T-cell (primary cell): ENCODE data around the gene CNTNAP4. TPM values are rescaled to one million over a fixed set of nuclear protein-coding genes. Genes with fewer than 3 reads are reported as not detected.

ENCODE experiments used
- ATAC-seq, 4 experiments: fragments of 200-7000 bp in 3 of 4; fragments of 150-1000 bp in 1 of 4; cut with Tn5 transposase; replicated peaks in 1 of 4; 1 replicate in 3 of 4; 2 replicates in 1 of 4; pipeline ENCODE4 v1.10.0; 2021; ENCODE audit warnings: moderate library complexity in 3 of 4, mild to moderate bottlenecking in 2 of 4, moderate number of reproducible peaks in 1 of 4
- CTCF ChIA-PET, 2 donors: fragments of 300-600 bp; sonication (Branson Sonifier 250); formaldehyde crosslinking; loops; one replicate each; lab custom pipeline; 2022; ENCODE audit warnings: antibody characterized with exemption in 2 of 2; lab: Charles Lee
- POLR2A ChIA-PET, 2 donors: fragments of 300-600 bp; sonication (Branson Sonifier 250); formaldehyde crosslinking; loops; one replicate each; lab custom pipeline; 2022; ENCODE audit warnings: antibody characterized with exemption in 2 of 2; lab: Charles Lee
- DNase-seq, 35 experiments: peaks; one replicate each; pipeline versions ENCODE4 v3.0.0 to v3.0.0-alpha.2; 2013 to 2023
- H3K27ac ChIP-seq: one replicate; pipeline ENCODE4 v1.5.1; 2013; ENCODE audit warnings: low read length
- H3K27me3 ChIP-seq, 2 experiments: replicated peaks in 1 of 2; 1 replicate in 1 of 2; 2 replicates in 1 of 2; pipeline versions ENCODE4 v1.6.1 to v1.7.0; 2013; ENCODE audit warnings: low read length in 1 of 2, mixed read lengths in 1 of 2; ENCODE audit not compliant: control insufficient read depth in 2 of 2, insufficient read depth in 2 of 2; ENCODE audit errors: extremely low read depth in 1 of 2
- H3K36me3 ChIP-seq, 2 donors: 1 replicate in 1 of 2; 2 replicates in 1 of 2; pipeline versions ENCODE4 v1.6.1 to v1.7.0; 2013; ENCODE audit warnings: low read length in 1 of 2; ENCODE audit not compliant: control insufficient read depth in 2 of 2, insufficient read depth in 1 of 2; ENCODE audit errors: extremely low read depth in 1 of 2
- H3K4me1 ChIP-seq, 2 experiments: 1 replicate in 1 of 2; 2 replicates in 1 of 2; pipeline versions ENCODE4 v1.6.1 to v1.7.0; 2013; ENCODE audit warnings: low read length in 2 of 2, mixed read lengths in 1 of 2; ENCODE audit not compliant: insufficient read depth in 2 of 2, control insufficient read depth in 1 of 2; ENCODE audit errors: extremely low read depth in 1 of 2
- H3K4me3 ChIP-seq, 2 donors: 1 replicate in 1 of 2; 2 replicates in 1 of 2; pipeline versions ENCODE4 v1.5.1 to v1.7.0; 2013; ENCODE audit warnings: mild to moderate bottlenecking in 2 of 2, low read length in 1 of 2, moderate library complexity in 1 of 2; ENCODE audit not compliant: control insufficient read depth in 1 of 2; ENCODE audit errors: extremely low read depth in 1 of 2
- H3K9me3 ChIP-seq: 2 replicates; pipeline ENCODE4 v1.7.0; 2013
- H3K27ac Mint-ChIP-seq, 2 donors: one replicate each; pipeline ENCODE4 v1.8.0; 2020 to 2021; ENCODE audit warnings: mild to moderate bottlenecking in 2 of 2, mixed read lengths in 2 of 2
- H3K27me3 Mint-ChIP-seq, 2 donors: one replicate each; pipeline ENCODE4 v1.8.0; 2021 to 2022; ENCODE audit warnings: mixed read lengths in 2 of 2
- H3K36me3 Mint-ChIP-seq: one replicate; pipeline ENCODE4 v1.8.0; 2021; ENCODE audit warnings: mixed read lengths
- H3K4me1 Mint-ChIP-seq, 3 donors: one replicate each; pipeline ENCODE4 v1.8.0; 2020 to 2022; ENCODE audit warnings: mixed read lengths in 3 of 3, mild to moderate bottlenecking in 1 of 3
- H3K4me3 Mint-ChIP-seq, 3 donors: one replicate each; pipeline ENCODE4 v1.8.0; 2020 to 2022; ENCODE audit warnings: mild to moderate bottlenecking in 3 of 3, mixed read lengths in 3 of 3, moderate library complexity in 3 of 3
- H3K9me3 Mint-ChIP-seq, 3 donors: one replicate each; pipeline ENCODE4 v1.8.0; 2020 to 2022; ENCODE audit warnings: mixed read lengths in 3 of 3
- WGBS: methylation state at CpG from one replicate; pipeline ENCODE4 v1.1.5; 2013; ENCODE audit warnings: missing lambda C conversion rate; ENCODE audit not compliant: insufficient coverage; 5-methylcytosine and 5-hydroxymethylcytosine counted together
- total RNA-seq, 35 experiments: library from RNA in 6 of 35; stranded (reverse) in 6 of 35; fragments of 120-200 nt in 1 of 35; gene quantifications; one replicate each; pipeline versions ENCODE4 v1.2.1 to v1.2.4 and lab custom pipeline; 2013 to 2026

The CNTNAP4 gene
- total RNA-seq, 5 donors from 2014 or later (not counting 1 experiment from before 2014, with no cell fraction given) = not detected

- no peaks in the 10 kb centered on the region for H3K36me3 ChIP-seq
- ATAC-seq (no peak), DNase-seq (no peak)
- no peaks in the 10 kb centered on the region for H3K27me3 Mint-ChIP-seq
- no peaks in the 10 kb centered on the region for H3K36me3 Mint-ChIP-seq
- no peaks in the 10 kb centered on the region for H3K4me1 Mint-ChIP-seq
- WGBS = no CpG with 5 or more reads among the region's 3 CpGs
- no peak overlapping the region for H3K27ac ChIP-seq
- H3K27ac Mint-ChIP-seq = no peak overlapping the region
- no peak overlapping the region for H3K4me3 Mint-ChIP-seq
- H3K4me1 ChIP-seq = no peaks in the 10 kb centered on the region
- POLR2A ChIA-PET = no interaction called here
- H3K9me3 Mint-ChIP-seq = peaks cover 0 to 5% (median 5%) of the 10 kb centered on the region in 3 donors
- CTCF ChIA-PET = no interaction called here
- H3K27me3 ChIP-seq = no peaks in the 10 kb centered on the region
- no peaks in the 10 kb centered on the region for H3K9me3 ChIP-seq
- H3K4me3 ChIP-seq = no peak overlapping the region
These were observed 167.6 kb downstream of the CNTNAP4 start for GRCh38 chr16:76444832-76445231.

GRCh38 chr16:76445815-76446214 lies 168.6 kb downstream of the CNTNAP4 start:
- no peaks in the 10 kb centered on the region for H3K36me3 Mint-ChIP-seq
- Histone ChIP-seq H3K27ac (no peak overlapping the region), H3K27me3 (no peaks in the 10 kb centered on the region), H3K9me3 (no peaks in the 10 kb centered on the region), H3K4me1 (no peaks in the 10 kb centered on the region), H3K4me3 (no peak overlapping the region), H3K36me3 (no peaks in the 10 kb centered on the region)
- H3K9me3 Mint-ChIP-seq = peaks cover 0 to 5% (median 2%) of the 10 kb centered on the region in 3 donors
- CTCF ChIA-PET = no interaction called here
- DNase-seq (no peak), ATAC-seq (no peak)
- H3K27me3 Mint-ChIP-seq = no peaks in the 10 kb centered on the region
- H3K4me1 Mint-ChIP-seq = no peaks in the 10 kb centered on the region
- no CpG with 5 or more reads among the region's 3 CpGs for WGBS
- no peak overlapping the region for H3K27ac Mint-ChIP-seq
- H3K4me3 Mint-ChIP-seq = no peak overlapping the region
- POLR2A ChIA-PET = no interaction called here

DNA sequence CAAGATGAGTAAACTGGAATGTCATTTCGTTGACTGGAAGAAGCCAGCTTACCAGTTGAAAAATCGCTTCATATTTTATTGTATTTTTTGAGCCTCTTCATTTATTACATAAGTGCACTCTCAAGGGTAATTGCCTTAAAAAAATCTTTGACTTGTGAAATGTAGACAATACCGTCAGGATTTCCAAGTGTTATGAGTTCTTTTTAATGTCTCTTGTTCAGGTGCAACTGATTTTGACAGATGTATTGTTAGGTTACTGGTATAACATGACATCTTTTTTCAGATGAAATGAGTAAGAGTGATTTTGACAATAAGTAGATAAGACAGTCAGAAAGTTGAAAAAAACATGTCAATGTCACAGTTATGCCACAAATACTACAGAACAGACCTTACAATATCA lies 169.1 kb downstream of the CNTNAP4 start:
- Histone ChIP-seq H3K36me3 (no peaks in the 10 kb centered on the region), H3K4me1 (no peaks in the 10 kb centered on the region), H3K9me3 (no peaks in the 10 kb centered on the region), H3K27me3 (no peaks in the 10 kb centered on the region), H3K4me3 (no peak overlapping the region), H3K27ac (no peak overlapping the region)
- 67% methylated on average over 1 of the region's 3 CpGs for WGBS
- Mint-ChIP-seq H3K4me1 (no peaks in the 10 kb centered on the region), H3K27me3 (no peaks in the 10 kb centered on the region), H3K9me3 (peaks cover 0 to 5% (median 2%) of the 10 kb centered on the region in 3 donors), H3K4me3 (no peak overlapping the region), H3K27ac (no peak overlapping the region), H3K36me3 (no peaks in the 10 kb centered on the region)
- ChIA-PET CTCF (no interaction called here), POLR2A (no interaction called here)
- ATAC-seq = no peak
- no peak for DNase-seq

DNA sequence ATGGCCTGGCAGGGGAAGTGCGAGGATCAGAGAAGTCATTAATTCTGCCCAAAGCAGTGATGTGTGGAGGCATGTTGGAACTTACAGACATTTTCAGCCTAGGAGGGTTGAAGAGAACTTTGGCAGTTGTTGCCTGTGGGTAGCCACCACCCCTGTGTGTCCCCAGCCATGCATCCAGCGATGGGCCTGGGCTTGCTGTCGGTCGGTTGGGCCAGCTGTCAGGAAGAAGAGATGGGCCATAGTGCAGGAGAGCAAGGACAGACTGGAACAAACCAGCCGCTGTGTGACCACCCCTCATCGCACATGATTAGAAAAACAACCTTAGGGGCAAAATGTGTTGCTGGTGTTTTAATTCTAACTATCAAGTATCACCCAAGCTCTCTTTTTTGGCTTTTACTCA lies 173.7 kb downstream of the CNTNAP4 start:
- Mint-ChIP-seq H3K4me3 (no peak overlapping the region), H3K4me1 (no peaks in the 10 kb centered on the region), H3K27ac (no peak overlapping the region), H3K27me3 (no peaks in the 10 kb centered on the region), H3K36me3 (no peaks in the 10 kb centered on the region), H3K9me3 (peaks cover 2 to 8% (median 5%) of the 10 kb centered on the region in 3 donors)
- ChIA-PET CTCF (no interaction called here), POLR2A (no interaction called here)
- Histone ChIP-seq H3K27ac (no peak overlapping the region), H3K9me3 (no peaks in the 10 kb centered on the region), H3K27me3 (no peaks in the 10 kb centered on the region), H3K4me1 (no peaks in the 10 kb centered on the region), H3K36me3 (no peaks in the 10 kb centered on the region), H3K4me3 (no peak overlapping the region)
- WGBS = 89% methylated on average over 3 of the region's 6 CpGs
- DNase-seq (no peak), ATAC-seq (no peak)

DNA sequence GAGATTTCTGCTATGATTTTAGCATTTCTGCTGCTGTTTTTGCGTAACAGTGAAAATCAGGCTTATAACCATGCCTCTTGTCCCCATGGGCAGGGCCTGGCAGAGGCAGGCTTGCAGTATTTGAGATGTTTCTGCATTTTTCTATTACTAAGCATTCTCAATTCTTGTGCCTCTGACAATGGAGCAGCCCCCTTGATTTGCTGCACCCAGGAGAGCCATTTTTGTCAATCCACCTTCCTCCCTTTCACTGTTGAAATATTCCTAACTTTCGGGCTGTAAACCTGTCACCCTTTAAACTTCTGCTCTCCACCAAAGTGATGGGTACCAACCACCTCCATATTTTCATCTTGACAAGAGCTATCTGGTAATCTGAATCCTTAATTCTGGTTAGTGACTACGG lies 178.1 kb downstream of the CNTNAP4 start:
- H3K9me3 Mint-ChIP-seq = peaks cover 0 to 10% (median 9%) of the 10 kb centered on the region in 3 donors
- no peaks in the 10 kb centered on the region for H3K36me3 Mint-ChIP-seq
- WGBS = no CpG with 5 or more reads among the region's 3 CpGs

DNA sequence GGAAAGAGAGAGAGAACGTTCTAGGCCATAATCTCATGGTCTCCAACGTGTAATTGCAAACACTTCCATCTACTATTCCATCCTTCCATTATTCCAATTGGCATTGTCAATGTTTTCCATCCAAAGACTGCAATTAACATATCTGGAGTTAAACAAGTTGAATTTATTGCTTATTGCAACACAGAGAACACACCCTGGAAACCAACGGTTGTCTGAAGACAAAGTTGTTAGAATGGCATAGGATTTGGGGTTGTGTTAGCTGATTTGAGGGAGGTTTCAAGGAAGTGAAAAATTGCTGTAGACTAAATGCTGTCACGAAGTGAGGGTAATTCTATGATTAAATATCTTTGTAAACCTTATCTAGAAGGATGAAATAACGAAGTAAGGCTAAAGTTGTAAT lies 178.8 kb downstream of the CNTNAP4 start:
- DNase-seq = no peak
- no peaks in the 10 kb centered on the region for H3K27me3 Mint-ChIP-seq
- no peaks in the 10 kb centered on the region for H3K36me3 ChIP-seq
- H3K27ac ChIP-seq = no peak overlapping the region
- no peak overlapping the region for H3K4me3 Mint-ChIP-seq
- ChIA-PET CTCF (no interaction called here), POLR2A (no interaction called here)
- WGBS = no CpG with 5 or more reads among the region's 5 CpGs
- no peak overlapping the region for H3K27ac Mint-ChIP-seq
- H3K4me1 ChIP-seq = no peaks in the 10 kb centered on the region
- no peaks in the 10 kb centered on the region for H3K9me3 ChIP-seq
- H3K36me3 Mint-ChIP-seq = no peaks in the 10 kb centered on the region
- peaks cover 0 to 10% (median 9%) of the 10 kb centered on the region in 3 donors for H3K9me3 Mint-ChIP-seq
- no peak for ATAC-seq
- H3K27me3 ChIP-seq = no peaks in the 10 kb centered on the region
- no peaks in the 10 kb centered on the region for H3K4me1 Mint-ChIP-seq
- no peak overlapping the region for H3K4me3 ChIP-seq

More for the DNA sequence above, 178.1 kb downstream of the CNTNAP4 start:
- Histone ChIP-seq H3K4me1 (no peaks in the 10 kb centered on the region), H3K27me3 (no peaks in the 10 kb centered on the region), H3K27ac (no peak overlapping the region), H3K4me3 (no peak overlapping the region), H3K9me3 (no peaks in the 10 kb centered on the region), H3K36me3 (no peaks in the 10 kb centered on the region)
- DNase-seq (no peak), ATAC-seq (no peak)
- Mint-ChIP-seq H3K27ac (no peak overlapping the region), H3K27me3 (no peaks in the 10 kb centered on the region), H3K4me1 (no peaks in the 10 kb centered on the region), H3K4me3 (no peak overlapping the region)
- ChIA-PET CTCF (interaction anchor here in 1 of 2 donors (0.6 kb wide), 1 partner anchor 121 kb away, joined by 4 read pairs; no protein-coding TSS in a partner anchor), POLR2A (no interaction called here)

DNA sequence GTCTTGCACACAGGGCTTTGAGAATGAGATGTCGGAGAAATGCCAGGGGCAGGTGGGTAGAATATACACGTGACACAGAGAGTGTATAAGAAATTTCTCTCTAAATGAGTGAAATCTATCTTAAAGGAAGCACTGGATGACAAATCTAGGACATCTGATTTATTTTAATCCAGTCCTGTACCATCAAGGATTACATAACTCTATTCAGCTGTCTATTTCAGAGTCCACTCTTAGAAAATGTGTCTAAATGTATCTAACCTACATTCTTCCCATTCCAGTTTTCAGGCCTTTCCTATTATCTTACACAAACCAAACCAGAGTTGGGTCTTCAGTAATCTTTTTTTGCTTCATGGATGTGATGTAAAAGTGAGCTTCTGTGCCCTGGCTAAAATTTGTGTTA lies 181.9 kb downstream of the CNTNAP4 start:
- Mint-ChIP-seq H3K36me3 (no peaks in the 10 kb centered on the region), H3K9me3 (peaks cover 0 to 10% (median 9%) of the 10 kb centered on the region in 3 donors), H3K4me3 (no peak overlapping the region), H3K4me1 (no peaks in the 10 kb centered on the region), H3K27ac (no peak overlapping the region), H3K27me3 (no peaks in the 10 kb centered on the region)
- ChIA-PET POLR2A (no interaction called here), CTCF (no interaction called here)
- ATAC-seq (no peak), DNase-seq (no peak)
- H3K4me1 ChIP-seq = no peaks in the 10 kb centered on the region
- H3K36me3 ChIP-seq = no peaks in the 10 kb centered on the region
- H3K9me3 ChIP-seq = no peaks in the 10 kb centered on the region
- WGBS = no CpG with 5 or more reads among the region's 2 CpGs
- no peak overlapping the region for H3K27ac ChIP-seq
- H3K27me3 ChIP-seq = no peaks in the 10 kb centered on the region
- H3K4me3 ChIP-seq = no peak overlapping the region
